ENCODE results near the gene NWD2.

Gene NWD2

GRCh38 chr4:37365888-37366287 lies 121.3 kb downstream of the NWD2 start:
- Histone ChIP-seq H2AFZ (ENCODE audit: low read depth, low read length, severe bottlenecking) (no peak overlapping the region), H3K27me3 (ENCODE audit: low read length) (no peaks in the 10 kb centered on the region), H3K36me3 (ENCODE audit: low read length) (no peaks in the 10 kb centered on the region)

GRCh38 chr4:37367901-37368300 lies 123.4 kb downstream of the NWD2 start:
- no peak overlapping the region for H3K4me2 ChIP-seq (ENCODE audit: low read depth, low read length, poor library complexity, severe bottlenecking)
- no peak for TF ChIP-seq EZH2phosphoT487 (conservative IDR thresholded peaks at IDR 0.05; ENCODE audit: low read length)
- TF ChIP-seq CTCF (IDR thresholded peaks at IDR 0.05; ENCODE audit: insufficient read depth, low read length, poor library complexity, severe bottlenecking) = no peak
- no peak overlapping the region for H3K9ac ChIP-seq (ENCODE audit: low read length)
- H3F3A ChIP-seq (ENCODE audit: insufficient read depth) = no peaks in the 10 kb centered on the region
- H2AFZ ChIP-seq (ENCODE audit: low read depth, low read length, severe bottlenecking) = no peak overlapping the region
- no peaks in the 10 kb centered on the region for H3K36me3 ChIP-seq (ENCODE audit: low read length)
- H4K20me1 ChIP-seq (ENCODE audit: low read depth, low read length) = no peaks in the 10 kb centered on the region
- no peaks in the 10 kb centered on the region for H3K79me2 ChIP-seq (ENCODE audit: insufficient read depth, low read length)
- H3K4me3 ChIP-seq (ENCODE audit: insufficient read depth, low read length, poor library complexity, severe bottlenecking) = no peak overlapping the region
- no peaks in the 10 kb centered on the region for H3K9me3 ChIP-seq (ENCODE audit: insufficient read depth, low read length)
- no peak overlapping the region for H3K27ac ChIP-seq (ENCODE audit: low read depth, low read length)
- no peaks in the 10 kb centered on the region for H3K9me2 ChIP-seq (replicated peaks; ENCODE audit: insufficient read depth, low read length)
- no peaks in the 10 kb centered on the region for H3K27me3 ChIP-seq (ENCODE audit: low read length)

More at GRCh38 chr4:37365888-37366287, 121.3 kb downstream of the NWD2 start:
- H3K79me2 ChIP-seq (ENCODE audit: insufficient read depth, low read length) = no peaks in the 10 kb centered on the region
- no peaks in the 10 kb centered on the region for H4K20me1 ChIP-seq (ENCODE audit: low read depth, low read length)
- TF ChIP-seq EZH2phosphoT487 (conservative IDR thresholded peaks at IDR 0.05; ENCODE audit: low read length) (no peak), CTCF (IDR thresholded peaks at IDR 0.05; ENCODE audit: insufficient read depth, low read length, poor library complexity, severe bottlenecking) (no peak)
- no peak overlapping the region for H3K4me2 ChIP-seq (ENCODE audit: low read depth, low read length, poor library complexity, severe bottlenecking)
- H3K27ac ChIP-seq (ENCODE audit: low read depth, low read length) = no peak overlapping the region
- H3K4me3 ChIP-seq (ENCODE audit: insufficient read depth, low read length, poor library complexity, severe bottlenecking) = no peak overlapping the region
- no peaks in the 10 kb centered on the region for H3K9me2 ChIP-seq (replicated peaks; ENCODE audit: insufficient read depth, low read length)
- no peak overlapping the region for H3K9ac ChIP-seq (ENCODE audit: low read length)
- H3K9me3 ChIP-seq (ENCODE audit: insufficient read depth, low read length) = no peaks in the 10 kb centered on the region
- H3F3A ChIP-seq (ENCODE audit: insufficient read depth) = no peaks in the 10 kb centered on the region

GRCh38 chr4:37370052-37370451 lies 125.5 kb downstream of the NWD2 start:
- H3K9me2 ChIP-seq (replicated peaks; ENCODE audit: insufficient read depth, low read length) = no peaks in the 10 kb centered on the region
- H3K9me3 ChIP-seq (ENCODE audit: insufficient read depth, low read length) = no peaks in the 10 kb centered on the region
- H3K4me2 ChIP-seq (ENCODE audit: low read depth, low read length, poor library complexity, severe bottlenecking) = no peak overlapping the region
- no peaks in the 10 kb centered on the region for H3K79me2 ChIP-seq (ENCODE audit: insufficient read depth, low read length)
- H2AFZ ChIP-seq (ENCODE audit: low read depth, low read length, severe bottlenecking) = no peak overlapping the region
- no peak overlapping the region for H3K27ac ChIP-seq (ENCODE audit: low read depth, low read length)
- TF ChIP-seq CTCF (IDR thresholded peaks at IDR 0.05; ENCODE audit: insufficient read depth, low read length, poor library complexity, severe bottlenecking) (no peak), EZH2phosphoT487 (conservative IDR thresholded peaks at IDR 0.05; ENCODE audit: low read length) (no peak)
- no peaks in the 10 kb centered on the region for H4K20me1 ChIP-seq (ENCODE audit: low read depth, low read length)
- no peaks in the 10 kb centered on the region for H3K27me3 ChIP-seq (ENCODE audit: low read length)
- no peak overlapping the region for H3K4me3 ChIP-seq (ENCODE audit: insufficient read depth, low read length, poor library complexity, severe bottlenecking)
- no peak overlapping the region for H3K9ac ChIP-seq (ENCODE audit: low read length)
- no peaks in the 10 kb centered on the region for H3F3A ChIP-seq (ENCODE audit: insufficient read depth)
- H3K36me3 ChIP-seq (ENCODE audit: low read length) = no peaks in the 10 kb centered on the region

Data from SU-DHL-6 (cell line).